IMR-90 (cell line): ENCODE data around the gene PAK5. TPM values are rescaled to one million over a fixed set of nuclear protein-coding genes. Genes with fewer than 3 reads are reported as not detected.

Experiments
- ATAC-seq: fragments of 200-7000 bp; cut with Tn5 transposase; 2 replicates; pipeline ENCODE4 v1.9.1; 2020; ENCODE audit warnings: low read depth, mild to moderate bottlenecking, moderate library complexity
- BruUV-seq: library from RNA; stranded (reverse); fragments of 400-500 nt; replicated peaks from 2 replicates; lab custom pipeline; 2021; lab: Mats Ljungman, UMichigan
- CTCF ChIA-PET: fragments of 300-600 bp; formaldehyde crosslinking; extraction: SDS; loops from one replicate; lab custom pipeline; 2021; ENCODE audit warnings: antibody characterized with exemption; lab: Yijun Ruan, JAX
- POLR2A ChIA-PET: fragments of 300-600 bp; sonication (Branson Sonifier 250); formaldehyde crosslinking; loops from one replicate; lab custom pipeline; 2022; ENCODE audit warnings: antibody characterized with exemption; ENCODE audit not compliant: unreplicated experiment; lab: Charles Lee
- DNase-seq: peaks from one replicate; pipeline ENCODE4 v3.0.0; 2013
- H2AFZ ChIP-seq: replicated peaks from 2 replicates; pipeline ENCODE3; 2013; ENCODE audit warnings: low read length, mild to moderate bottlenecking; ENCODE audit not compliant: poor library complexity
- H2AK5ac ChIP-seq: 2 replicates; pipeline ENCODE4 v1.6.1; 2013; ENCODE audit warnings: low read depth, low read length, inconsistent platforms
- H2AK9ac ChIP-seq: replicated peaks from 2 replicates; pipeline ENCODE3; 2013; ENCODE audit warnings: mild to moderate bottlenecking, low read depth, low read length, moderate library complexity; ENCODE audit not compliant: poor library complexity
- H2BK120ac ChIP-seq: 2 replicates; pipeline ENCODE4 v1.6.1; 2013; ENCODE audit warnings: low read depth, low read length, inconsistent platforms
- H2BK15ac ChIP-seq: 3 replicates; pipeline ENCODE4 v1.6.1; 2013; ENCODE audit warnings: low read depth, low read length, inconsistent platforms
- H2BK20ac ChIP-seq: 2 replicates; pipeline ENCODE4 v1.6.1; 2013; ENCODE audit warnings: low read depth, mild to moderate bottlenecking, inconsistent platforms, low read length, moderate library complexity
- H2BK5ac ChIP-seq: 2 replicates; pipeline ENCODE4 v1.6.1; 2013; ENCODE audit warnings: mild to moderate bottlenecking, low read depth, low read length, inconsistent platforms; ENCODE audit not compliant: poor library complexity, severe bottlenecking
- H3K14ac ChIP-seq: replicated peaks from 2 replicates; pipeline ENCODE4 v1.6.1; 2013; ENCODE audit warnings: low read depth, low read length, inconsistent platforms
- H3K18ac ChIP-seq: 2 replicates; pipeline ENCODE4 v1.6.1; 2013; ENCODE audit warnings: low read depth, low read length, control low read depth
- H3K23ac ChIP-seq: 2 replicates; pipeline ENCODE4 v1.6.1; 2013; ENCODE audit warnings: low read depth, low read length, inconsistent platforms
- H3K27ac ChIP-seq: 2 replicates; pipeline ENCODE4 v1.5.1; 2013; ENCODE audit warnings: mild to moderate bottlenecking, control low read depth, low read length; ENCODE audit not compliant: insufficient read depth
- H3K27me3 ChIP-seq: 2 replicates; pipeline ENCODE4 v1.6.1; 2013; ENCODE audit warnings: low read length; ENCODE audit not compliant: control insufficient read depth, insufficient read depth
- H3K36me3 ChIP-seq: 2 replicates; pipeline ENCODE4 v1.6.1; 2013; ENCODE audit warnings: low read length, mixed read lengths; ENCODE audit not compliant: control insufficient read depth, insufficient read depth
- H3K4ac ChIP-seq: 2 replicates; pipeline ENCODE4 v1.6.1; 2013; ENCODE audit warnings: low read depth, low read length, inconsistent platforms
- H3K4me1 ChIP-seq: 2 replicates; pipeline ENCODE4 v1.6.1; 2013; ENCODE audit warnings: low read length, mixed read lengths; ENCODE audit not compliant: control insufficient read depth, insufficient read depth
- H3K4me2 ChIP-seq: 2 replicates; pipeline ENCODE4 v1.6.1; 2013; ENCODE audit warnings: low read depth, mild to moderate bottlenecking, control low read depth, low read length, moderate library complexity
- H3K4me3 ChIP-seq: 2 replicates; pipeline ENCODE4 v1.5.1; 2013; ENCODE audit warnings: low read depth, mild to moderate bottlenecking, control low read depth, low read length, moderate library complexity; ENCODE audit not compliant: insufficient read depth
- H3K56ac ChIP-seq: 2 replicates; pipeline ENCODE4 v1.6.1; 2013; ENCODE audit warnings: low read length, inconsistent platforms; ENCODE audit not compliant: insufficient read depth; ENCODE audit errors: extremely low read depth
- H3K79me1 ChIP-seq, 2 experiments: 2 replicates each; pipeline ENCODE4 v1.6.1; 2013; ENCODE audit warnings: low read length in 2 of 2, inconsistent platforms in 1 of 2, low read depth in 1 of 2
- H3K9ac ChIP-seq: 2 replicates; pipeline ENCODE4 v1.6.1; 2013; ENCODE audit warnings: low read depth, low read length, control low read depth
- H3K9me1 ChIP-seq: 2 replicates; pipeline ENCODE4 v1.6.1; 2013; ENCODE audit warnings: low read length, inconsistent platforms; ENCODE audit not compliant: insufficient read depth
- H3K9me3 ChIP-seq: 2 replicates; pipeline ENCODE4 v1.6.1; 2013; ENCODE audit warnings: low read length; ENCODE audit not compliant: control insufficient read depth, insufficient read depth
- H4K20me1 ChIP-seq: 2 replicates; pipeline ENCODE4 v1.6.1; 2013; ENCODE audit warnings: low read length, inconsistent platforms; ENCODE audit not compliant: insufficient read depth
- H4K5ac ChIP-seq: 2 replicates; pipeline ENCODE4 v1.6.1; 2013; ENCODE audit warnings: mild to moderate bottlenecking, low read depth, low read length, control low read depth
- H4K8ac ChIP-seq, 2 experiments: 2 replicates each; pipeline ENCODE4 v1.6.1; 2013; ENCODE audit warnings: low read depth in 2 of 2, low read length in 2 of 2, control low read depth in 1 of 2, inconsistent platforms in 1 of 2
- H4K91ac ChIP-seq: 2 replicates; pipeline ENCODE4 v1.6.1; 2013; ENCODE audit warnings: low read depth, low read length, inconsistent platforms; ENCODE audit not compliant: insufficient read depth
- BHLHE40 ChIP-seq: fragments of 150-350 bp; IDR thresholded peaks from 2 replicates; pipeline ENCODE4 v1.6.1; 2016; ENCODE audit warnings: mild to moderate bottlenecking, low read depth, low read length
- CEBPB ChIP-seq: IDR thresholded peaks from 2 replicates; pipeline ENCODE4 v1.6.1; 2012; ENCODE audit warnings: low read depth, low read length, improper control_type of control experiment
- CHD1 ChIP-seq: IDR thresholded peaks from 2 replicates; pipeline ENCODE4 v1.6.1; 2012; ENCODE audit warnings: low read depth, low read length, improper control_type of control experiment
- FOS ChIP-seq: fragments of 150-350 bp; IDR thresholded peaks from 2 replicates; pipeline ENCODE4 v1.6.1; 2016; ENCODE audit warnings: low read depth, low read length
- MAFK ChIP-seq: IDR thresholded peaks from 2 replicates; pipeline ENCODE4 v1.6.1; 2012; ENCODE audit warnings: low read depth, low read length, improper control_type of control experiment
- MAZ ChIP-seq: IDR thresholded peaks from 2 replicates; pipeline ENCODE4 v1.6.1; 2012; ENCODE audit warnings: low read depth, mild to moderate bottlenecking, low read length, improper control_type of control experiment, moderate library complexity, borderline replicate concordance
- MXI1 ChIP-seq: IDR thresholded peaks from 2 replicates; pipeline ENCODE4 v1.6.1; 2012; ENCODE audit warnings: low read depth, mild to moderate bottlenecking, low read length, moderate library complexity, borderline replicate concordance
- NFE2L2 ChIP-seq: fragments of 150-350 bp; IDR thresholded peaks from 2 replicates; pipeline ENCODE4 v1.6.1; 2016; ENCODE audit warnings: low read depth, mild to moderate bottlenecking, low read length
- POLR2A ChIP-seq: IDR thresholded peaks from 2 replicates; pipeline ENCODE4 v1.6.1; 2012; ENCODE audit warnings: mild to moderate bottlenecking, low read depth, low read length
- RAD21 ChIP-seq: IDR thresholded peaks from 2 replicates; pipeline ENCODE4 v1.6.1; 2012; ENCODE audit warnings: low read length, improper control_type of control experiment
- RCOR1 ChIP-seq: IDR thresholded peaks from 2 replicates; pipeline ENCODE4 v1.6.1; 2012; ENCODE audit warnings: mild to moderate bottlenecking, low read length, improper control_type of control experiment; ENCODE audit not compliant: insufficient replicate concordance
- RFX5 ChIP-seq: IDR thresholded peaks from 2 replicates; pipeline ENCODE4 v1.8.0; 2012; ENCODE audit warnings: low read depth, mild to moderate bottlenecking, low read length, moderate library complexity
- SMC3 ChIP-seq: fragments of 150-350 bp; IDR thresholded peaks from 2 replicates; pipeline ENCODE4 v1.6.1; 2016; ENCODE audit warnings: low read depth, mild to moderate bottlenecking, antibody characterized with exemption, low read length, moderate library complexity
- WGBS, 2 experiments: methylation state at CpG; one replicate each; pipeline versions ENCODE4 v1.1.5 to v1.1.7; 2013; ENCODE audit warnings: missing lambda C conversion rate in 2 of 2; ENCODE audit not compliant: insufficient read length in 1 of 2; ENCODE audit errors: extremely low coverage in 2 of 2; 5-methylcytosine and 5-hydroxymethylcytosine counted together
- dilution Hi-C: fragments of 300-500 bp; cut with HindIII; formaldehyde crosslinking; loops from one replicate; pipeline ENCODE4 v1.14.3; 2018; ENCODE audit warnings: low sequenced_read_pairs; ENCODE audit not compliant: unreplicated experiment
- in situ Hi-C: fragments of 300-500 bp; cut with MboI; formaldehyde crosslinking; loops from 3 replicates; pipeline ENCODE4 v1.14.3; 2019; ENCODE audit warnings: low sequenced_read_pairs, inconsistent platforms, mixed read lengths
- intact Hi-C: fragments of 100-400 bp; cut with micrococcal nuclease; formaldehyde crosslinking; loops from 2 replicates; pipeline ENCODE4 v1.10.0; 2022
- polyA plus RNA-seq, 3 experiments: library from polyadenylated mRNA; depleted of rRNA; stranded (reverse); fragments of >200 nt; gene quantifications; 2 replicates each; pipeline ENCODE4 v1.2.3, GENCODE V29; 2012; ENCODE audit warnings: low replicate concordance in 1 of 3
- total RNA-seq: library from RNA; depleted of rRNA; stranded (reverse); fragments of >200 nt; gene quantifications from 2 replicates; pipeline ENCODE4 v1.2.3, GENCODE V29; 2012
- TF ChIP-seq, protein P1 (sequence below): conservative IDR thresholded peaks from 2 replicates; pipeline ENCODE4 v1.5.1; 2012; ENCODE audit warnings: mild to moderate bottlenecking, low read depth, low read length, improper control_type of control experiment
- TF ChIP-seq, protein P2 (sequence below): fragments of 150-350 bp; IDR thresholded peaks from 2 replicates; pipeline ENCODE4 v1.6.1; 2016; ENCODE audit warnings: low read depth, mild to moderate bottlenecking, low read length, moderate library complexity, borderline replicate concordance
- TF ChIP-seq, protein P3 (sequence below): fragments of 150-350 bp; IDR thresholded peaks from 2 replicates; pipeline ENCODE4 v1.6.1; 2017; ENCODE audit warnings: mild to moderate bottlenecking, antibody characterized with exemption, low read length, low read depth

PAK5 gene
- total and polyA plus RNA-seq, 2 of the 4 experiments (the other 2 are of a cell fraction), result not detected

DNA sequence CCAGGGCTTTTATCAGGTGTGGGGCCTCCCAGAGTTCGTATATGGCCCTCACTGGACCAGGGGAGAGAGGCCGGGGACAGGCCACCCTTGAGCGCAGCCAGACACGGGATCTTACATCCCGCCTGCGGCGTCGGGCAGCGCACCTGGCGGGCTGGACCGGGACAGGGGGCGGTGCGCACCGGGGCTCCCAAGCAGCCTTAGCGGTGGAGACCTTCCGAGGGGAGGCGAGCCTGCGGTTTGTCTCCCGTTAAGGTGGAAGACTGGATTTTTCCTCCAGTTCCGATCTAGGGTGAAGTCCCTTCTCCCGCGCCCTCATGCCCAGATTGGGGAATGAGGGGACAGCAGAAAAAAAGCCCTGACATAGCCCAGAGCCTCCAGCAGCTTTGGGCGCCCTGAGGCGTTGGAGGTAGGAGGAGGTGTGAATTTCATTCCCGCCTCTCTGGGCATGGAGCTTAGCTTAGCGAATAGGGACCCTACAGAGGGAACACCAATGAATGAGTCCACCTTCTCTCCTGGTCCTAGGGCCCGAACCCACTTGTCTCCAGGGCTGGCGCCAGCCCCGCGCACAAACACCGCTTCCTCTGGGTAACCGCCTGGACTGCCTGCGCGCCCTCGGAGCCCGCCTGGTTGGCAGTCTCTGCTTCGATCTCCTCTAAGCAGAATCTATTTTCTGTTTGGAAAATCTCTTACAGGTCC is 331.2 kb downstream of the PAK5 start:
- DNase-seq (no peak), ATAC-seq (no peak)
- 36% methylated on average over 6 of the region's 37 CpGs; no CpG with 5 or more reads in 1 of the 2 experiments for WGBS, 2 experiments
- in situ Hi-C loops, result no loop called here
- no TSS peak for BruUV-seq
- Histone ChIP-seq H3K79me1 (no peaks in the 10 kb centered on the region), H3K4me3 (no peak overlapping the region), H3K18ac (no peak overlapping the region), H3K9me1 (no peaks in the 10 kb centered on the region), H3K14ac (no peak overlapping the region), H3K4me1 (no peaks in the 10 kb centered on the region), H3K36me3 (no peaks in the 10 kb centered on the region), H4K20me1 (no peaks in the 10 kb centered on the region; the same call in 1 of the 2 replicates), H2AK5ac (no peak overlapping the region), H3K4ac (no peak overlapping the region), H4K5ac (no peak overlapping the region), H3K56ac (no peak overlapping the region), H2BK5ac (no peak overlapping the region), H2AK9ac (peak overlapping the region; percentile 43), H2AFZ (no peak overlapping the region), H2BK20ac (no peak overlapping the region), H3K27me3 (peaks cover 59% of the 10 kb centered on the region), H3K23ac (no peak overlapping the region), H3K9me3 (peaks cover 5% of the 10 kb centered on the region; the same call in 1 of the 2 replicates), H4K91ac (no peak overlapping the region), H2BK15ac (no peak overlapping the region), H3K27ac (no peak overlapping the region), H3K4me2 (no peak overlapping the region; the same call in 1 of the 2 replicates), H3K9ac (no peak overlapping the region), H2BK120ac (no peak overlapping the region), H4K8ac (no peak overlapping the region)
- intact Hi-C loops, result no loop called here
- TF ChIP-seq MXI1, result no peak
- no peak for TF ChIP-seq CHD1
- no peak for TF ChIP-seq RFX5
- TF ChIP-seq MAZ, result no peak
- no peak for TF ChIP-seq POLR2A
- no peak for TF ChIP-seq MAFK
- no peak for TF ChIP-seq RCOR1
- TF ChIP-seq SMC3, result no peak
- TF ChIP-seq FOS, result no peak
- TF ChIP-seq, protein P1, sequence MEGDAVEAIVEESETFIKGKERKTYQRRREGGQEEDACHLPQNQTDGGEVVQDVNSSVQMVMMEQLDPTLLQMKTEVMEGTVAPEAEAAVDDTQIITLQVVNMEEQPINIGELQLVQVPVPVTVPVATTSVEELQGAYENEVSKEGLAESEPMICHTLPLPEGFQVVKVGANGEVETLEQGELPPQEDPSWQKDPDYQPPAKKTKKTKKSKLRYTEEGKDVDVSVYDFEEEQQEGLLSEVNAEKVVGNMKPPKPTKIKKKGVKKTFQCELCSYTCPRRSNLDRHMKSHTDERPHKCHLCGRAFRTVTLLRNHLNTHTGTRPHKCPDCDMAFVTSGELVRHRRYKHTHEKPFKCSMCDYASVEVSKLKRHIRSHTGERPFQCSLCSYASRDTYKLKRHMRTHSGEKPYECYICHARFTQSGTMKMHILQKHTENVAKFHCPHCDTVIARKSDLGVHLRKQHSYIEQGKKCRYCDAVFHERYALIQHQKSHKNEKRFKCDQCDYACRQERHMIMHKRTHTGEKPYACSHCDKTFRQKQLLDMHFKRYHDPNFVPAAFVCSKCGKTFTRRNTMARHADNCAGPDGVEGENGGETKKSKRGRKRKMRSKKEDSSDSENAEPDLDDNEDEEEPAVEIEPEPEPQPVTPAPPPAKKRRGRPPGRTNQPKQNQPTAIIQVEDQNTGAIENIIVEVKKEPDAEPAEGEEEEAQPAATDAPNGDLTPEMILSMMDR, result no peak
- no peak for TF ChIP-seq RAD21
- TF ChIP-seq CEBPB, result no peak
- TF ChIP-seq, protein P2, sequence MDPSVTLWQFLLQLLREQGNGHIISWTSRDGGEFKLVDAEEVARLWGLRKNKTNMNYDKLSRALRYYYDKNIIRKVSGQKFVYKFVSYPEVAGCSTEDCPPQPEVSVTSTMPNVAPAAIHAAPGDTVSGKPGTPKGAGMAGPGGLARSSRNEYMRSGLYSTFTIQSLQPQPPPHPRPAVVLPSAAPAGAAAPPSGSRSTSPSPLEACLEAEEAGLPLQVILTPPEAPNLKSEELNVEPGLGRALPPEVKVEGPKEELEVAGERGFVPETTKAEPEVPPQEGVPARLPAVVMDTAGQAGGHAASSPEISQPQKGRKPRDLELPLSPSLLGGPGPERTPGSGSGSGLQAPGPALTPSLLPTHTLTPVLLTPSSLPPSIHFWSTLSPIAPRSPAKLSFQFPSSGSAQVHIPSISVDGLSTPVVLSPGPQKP, result no peak
- TF ChIP-seq NFE2L2, result no peak
- TF ChIP-seq BHLHE40, result no peak
- TF ChIP-seq, protein P3, sequence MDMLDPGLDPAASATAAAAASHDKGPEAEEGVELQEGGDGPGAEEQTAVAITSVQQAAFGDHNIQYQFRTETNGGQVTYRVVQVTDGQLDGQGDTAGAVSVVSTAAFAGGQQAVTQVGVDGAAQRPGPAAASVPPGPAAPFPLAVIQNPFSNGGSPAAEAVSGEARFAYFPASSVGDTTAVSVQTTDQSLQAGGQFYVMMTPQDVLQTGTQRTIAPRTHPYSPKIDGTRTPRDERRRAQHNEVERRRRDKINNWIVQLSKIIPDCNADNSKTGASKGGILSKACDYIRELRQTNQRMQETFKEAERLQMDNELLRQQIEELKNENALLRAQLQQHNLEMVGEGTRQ, result no peak
- ChIA-PET POLR2A (no interaction called here), CTCF (no interaction called here)
- dilution Hi-C loops, result no loop called here
